ENCODE measurements around the gene ATG16L2.
"Not testable (repeated sequence)": the region's sequence is repeated elsewhere in the genome, so short reads cannot be mapped to it uniquely, and the experiment has no call there.

Gene ATG16L2

DNA sequence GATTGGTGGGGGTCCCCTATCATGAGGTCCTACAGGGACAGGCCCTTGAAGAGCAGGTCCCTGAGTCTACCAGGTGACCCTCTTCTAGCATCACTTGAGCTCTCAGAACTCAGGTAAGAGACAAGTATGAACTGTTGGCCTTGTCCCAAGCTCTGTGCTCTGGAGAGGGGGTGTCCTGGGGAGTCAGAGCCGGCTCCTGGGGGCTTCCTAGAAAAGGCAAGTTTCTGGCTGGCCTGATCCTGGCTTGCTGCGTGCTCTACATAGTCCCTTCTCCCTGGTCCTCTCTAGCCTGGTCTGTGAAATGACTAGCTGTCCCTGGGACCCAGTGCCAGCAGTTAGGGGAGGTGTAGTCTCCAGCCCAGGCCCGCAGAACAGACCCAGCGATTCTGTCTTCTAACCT lies 11.4 kb downstream of the ATG16L2 start:
- in situ Hi-C loops (cut with HindIII; ENCODE audit: low pct_ligation_motif_present, low sequenced_read_pairs): loop anchor here (25.0 kb wide), 1 partner anchor 362 kb away; no protein-coding TSS in a partner anchor
- no peak overlapping the region for H3K4me3 ChIP-seq (ENCODE audit: low read depth, low read length)
- H3K27ac ChIP-seq: no peak overlapping the region
- H3K27me3 ChIP-seq (replicated peaks): no peaks in the 10 kb centered on the region
- DNase-seq: no peak
- TF ChIP-seq CTCF (IDR thresholded peaks at IDR 0.05; ENCODE audit: low read depth, low read length, missing control alignments): no peak
- no peaks in the 10 kb centered on the region for H3K36me3 ChIP-seq (replicated peaks)

DNA sequence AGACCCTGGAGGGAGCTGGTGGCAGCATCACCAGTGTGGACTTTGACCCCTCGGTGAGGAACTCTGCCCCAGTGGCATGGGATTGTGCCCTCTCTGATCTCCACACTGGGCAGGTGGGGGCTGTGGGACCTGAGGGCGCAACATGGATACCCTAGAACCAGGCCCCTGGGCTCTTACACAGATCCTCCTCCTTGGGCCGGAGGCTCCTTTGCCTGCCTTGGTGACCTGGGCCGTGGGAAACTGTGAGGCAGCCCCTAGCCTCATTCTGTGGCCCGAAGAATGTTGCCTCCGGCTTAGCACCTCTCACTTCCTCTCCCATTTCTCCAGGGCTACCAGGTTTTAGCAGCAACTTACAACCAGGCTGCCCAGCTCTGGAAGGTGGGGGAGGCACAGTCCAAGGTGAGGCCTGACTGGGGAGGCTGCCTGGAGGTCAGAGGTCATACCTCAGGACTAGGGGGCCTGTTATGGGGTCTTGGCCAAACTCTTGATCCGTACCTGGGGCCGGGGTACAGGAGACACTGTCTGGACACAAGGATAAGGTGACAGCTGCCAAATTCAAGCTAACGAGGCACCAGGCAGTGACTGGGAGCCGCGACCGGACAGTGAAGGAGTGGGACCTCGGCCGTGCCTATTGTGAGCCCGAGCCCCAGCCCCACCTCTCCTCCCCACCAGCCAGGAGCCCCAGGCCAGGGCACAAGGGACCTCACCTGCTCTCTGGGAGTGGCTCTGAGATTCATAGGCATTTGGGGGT lies 12.2 kb downstream of the ATG16L2 start:
- Histone ChIP-seq H3K27ac (no peak overlapping the region), H3K4me3 (ENCODE audit: low read depth, low read length) (no peak overlapping the region), H3K27me3 (replicated peaks) (no peaks in the 10 kb centered on the region), H3K36me3 (replicated peaks) (no peaks in the 10 kb centered on the region)
- no peak for DNase-seq
- no peak for TF ChIP-seq CTCF (IDR thresholded peaks at IDR 0.05; ENCODE audit: low read depth, low read length, missing control alignments)
- in situ Hi-C loops (cut with HindIII; ENCODE audit: low pct_ligation_motif_present, low sequenced_read_pairs): loop anchor here (25.0 kb wide), 1 partner anchor 361 kb away; no protein-coding TSS in a partner anchor

DNA sequence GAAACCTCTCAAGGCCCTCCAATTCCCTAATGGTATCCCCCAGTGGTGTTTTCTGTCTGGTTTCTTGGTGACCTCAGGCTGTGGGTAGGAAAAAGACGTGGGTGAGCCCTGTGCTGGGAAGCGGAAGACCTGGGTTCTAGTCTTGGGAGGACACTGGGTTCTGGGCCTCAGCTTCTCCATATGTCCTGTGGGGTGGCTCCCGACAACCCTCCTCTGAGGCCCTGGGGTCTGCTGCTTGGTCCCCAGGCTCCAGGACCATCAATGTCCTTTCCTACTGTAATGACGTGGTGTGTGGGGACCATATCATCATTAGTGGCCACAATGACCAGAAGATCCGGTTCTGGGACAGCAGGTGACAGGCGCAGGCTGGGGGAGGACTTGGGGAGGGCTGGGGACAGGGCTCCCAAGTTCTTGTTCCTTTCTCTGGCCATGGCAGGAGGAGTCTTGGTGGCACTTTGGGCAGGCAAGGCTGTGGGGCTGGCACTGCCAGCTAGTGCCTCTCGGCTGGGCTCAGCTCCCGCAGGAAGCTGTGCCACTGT lies 12.8 kb downstream of the ATG16L2 start:
- no peak overlapping the region for H3K27ac ChIP-seq
- no peaks in the 10 kb centered on the region for H3K36me3 ChIP-seq (replicated peaks)
- no peak for TF ChIP-seq CTCF (IDR thresholded peaks at IDR 0.05; ENCODE audit: low read depth, low read length, missing control alignments)
- no peaks in the 10 kb centered on the region for H3K27me3 ChIP-seq (replicated peaks)
- in situ Hi-C loops (cut with HindIII; ENCODE audit: low pct_ligation_motif_present, low sequenced_read_pairs): loop anchor here (25.0 kb wide), 1 partner anchor 360 kb away; no protein-coding TSS in a partner anchor
- H3K4me3 ChIP-seq (ENCODE audit: low read depth, low read length): no peak overlapping the region
- no peak for DNase-seq

DNA sequence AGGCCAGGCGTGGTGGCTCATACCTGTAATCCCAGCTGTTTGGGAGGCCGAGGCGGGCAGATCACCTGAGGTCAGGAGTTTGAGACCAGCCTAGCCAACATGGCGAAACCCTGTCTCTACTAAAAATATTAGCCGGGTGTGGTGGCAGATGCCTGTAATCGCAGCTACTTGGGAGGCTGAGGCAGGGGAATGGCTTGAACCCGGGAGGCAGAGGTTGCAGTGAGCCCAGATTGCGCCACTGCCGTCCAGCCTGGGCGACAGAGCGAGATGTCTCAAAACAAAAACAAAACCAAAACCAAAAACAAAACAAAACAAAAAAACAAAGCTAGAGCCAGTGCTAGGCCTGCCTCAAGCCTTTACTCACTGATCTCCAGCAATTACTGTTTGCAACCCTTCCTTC lies 13.4 kb downstream of the ATG16L2 start:
- DNase-seq; H3K27ac ChIP-seq; H3K36me3 ChIP-seq (replicated peaks); H3K4me3 ChIP-seq (ENCODE audit: low read depth, low read length); H3K27me3 ChIP-seq (replicated peaks): not testable (repeated sequence)
- in situ Hi-C loops (cut with HindIII; ENCODE audit: low pct_ligation_motif_present, low sequenced_read_pairs): loop anchor here (25.0 kb wide), 1 partner anchor 360 kb away; no protein-coding TSS in a partner anchor

DNA sequence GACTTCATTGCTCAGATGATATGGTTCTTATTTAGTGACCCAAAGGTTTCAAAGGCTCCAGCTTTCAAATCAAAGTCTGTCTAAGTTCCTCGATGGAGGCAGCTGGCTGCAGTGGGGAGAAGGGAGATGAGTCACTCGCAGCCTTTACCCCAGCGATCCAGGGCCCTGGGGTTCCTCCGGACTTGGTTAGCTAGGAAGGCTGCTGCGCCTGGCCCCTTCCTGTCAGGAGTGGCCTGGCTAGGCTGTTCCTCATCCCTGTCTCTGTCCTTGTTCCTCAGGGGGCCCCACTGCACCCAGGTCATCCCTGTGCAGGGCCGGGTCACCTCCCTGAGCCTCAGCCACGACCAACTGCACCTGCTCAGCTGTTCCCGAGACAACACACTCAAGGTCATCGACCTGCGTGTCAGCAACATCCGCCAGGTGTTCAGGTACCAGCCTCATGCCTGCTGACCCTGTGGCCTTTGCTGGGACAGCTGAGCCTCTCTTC lies 13.9 kb downstream of the ATG16L2 start:
- no peak for DNase-seq
- Histone ChIP-seq H3K27ac (no peak overlapping the region), H3K36me3 (replicated peaks) (no peaks in the 10 kb centered on the region), H3K27me3 (replicated peaks) (no peaks in the 10 kb centered on the region), H3K4me3 (ENCODE audit: low read depth, low read length) (no peak overlapping the region)
- in situ Hi-C loops (cut with HindIII; ENCODE audit: low pct_ligation_motif_present, low sequenced_read_pairs): loop anchor here (25.0 kb wide), 1 partner anchor 359 kb away; no protein-coding TSS in a partner anchor
- no peak for TF ChIP-seq CTCF (IDR thresholded peaks at IDR 0.05; ENCODE audit: low read depth, low read length, missing control alignments)

DNA sequence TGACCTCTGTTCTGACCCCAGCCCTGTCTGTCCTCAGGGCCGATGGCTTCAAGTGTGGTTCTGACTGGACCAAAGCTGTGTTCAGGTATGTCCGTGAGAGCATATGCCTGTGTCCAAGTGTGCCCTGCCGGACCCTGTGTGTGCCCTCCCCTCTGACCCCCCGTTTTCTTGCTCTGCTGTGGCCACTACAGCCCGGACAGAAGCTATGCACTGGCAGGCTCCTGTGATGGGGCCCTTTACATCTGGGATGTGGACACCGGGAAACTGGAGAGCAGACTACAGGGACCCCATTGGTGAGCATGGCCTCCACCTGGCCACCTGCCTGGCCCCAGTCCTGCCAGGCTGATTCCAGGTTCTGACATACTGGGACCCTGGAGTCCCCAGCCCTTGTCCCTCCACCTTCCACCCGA lies 14.5 kb downstream of the ATG16L2 start:
- Histone ChIP-seq H3K27me3 (replicated peaks) (no peaks in the 10 kb centered on the region), H3K27ac (no peak overlapping the region), H3K36me3 (replicated peaks) (no peaks in the 10 kb centered on the region), H3K4me3 (ENCODE audit: low read depth, low read length) (no peak overlapping the region)
- no peak for TF ChIP-seq CTCF (IDR thresholded peaks at IDR 0.05; ENCODE audit: low read depth, low read length, missing control alignments)
- in situ Hi-C loops (cut with HindIII; ENCODE audit: low pct_ligation_motif_present, low sequenced_read_pairs): loop anchor here (25.0 kb wide), 1 partner anchor 359 kb away; no protein-coding TSS in a partner anchor
- DNase-seq: no peak

All from brain microvascular endothelial cell (primary cell).